GM12878 (cell line): ENCODE results near the gene ZNF618. TPM values are rescaled to one million over a fixed set of nuclear protein-coding genes. Genes with fewer than 3 reads are reported as not detected.

ENCODE experiments used
- ATAC-seq: fragments of 200-7000 bp; cut with Tn5 transposase; 3 replicates; pipeline ENCODE4 v1.9.1; 2020; ENCODE audit warnings: mild to moderate bottlenecking, moderate library complexity
- BruUV-seq: library from RNA; stranded (reverse); fragments of 400-500 nt; replicated peaks from 2 replicates; lab custom pipeline; 2021; lab: Mats Ljungman, UMichigan
- CTCF ChIA-PET: fragments of 300-600 bp; sonication (Branson Sonifier 250); formaldehyde crosslinking; extraction: SDS; loops from one replicate; lab custom pipeline; 2021; ENCODE audit warnings: inconsistent platforms; lab: Yijun Ruan, JAX
- POLR2A ChIA-PET: fragments of 350-600 bp; formaldehyde crosslinking; extraction: SDS; loops from one replicate; lab custom pipeline; 2021; ENCODE audit warnings: inconsistent platforms; lab: Charles Lee
- RAD21 ChIA-PET: fragments of 300-600 bp; sonication (Branson Sonifier 250); formaldehyde crosslinking; loops from one replicate; lab custom pipeline; 2023; ENCODE audit warnings: antibody characterized with exemption; ENCODE audit not compliant: unreplicated experiment; lab: Charles Lee
- SMC1A ChIA-PET: fragments of 300-600 bp; sonication (Branson Sonifier 250); formaldehyde crosslinking; loops from one replicate; lab custom pipeline; 2023; ENCODE audit not compliant: unreplicated experiment, uncharacterized antibody; lab: Charles Lee
- DNase-seq: peaks from one replicate; pipeline ENCODE4 v3.0.0-alpha.2; 2011; ENCODE audit warnings: low read depth, low spot score
- FAIRE-seq: peaks from 3 replicates; lab custom pipeline; 2011; peaks lifted over from hg19 to GRCh38; lab: Jason Lieb, UNC
- H2AFZ ChIP-seq: 2 replicates; pipeline ENCODE4 v1.6.0; 2011; ENCODE audit warnings: low read depth, low read length, control low read depth; ENCODE audit not compliant: control insufficient read depth
- H3K27ac ChIP-seq: 2 replicates; pipeline ENCODE4 v1.5.1; 2011; ENCODE audit warnings: control low read depth; ENCODE audit not compliant: control insufficient read depth, insufficient read depth
- H3K27me3 ChIP-seq, 2 experiments: replicated peaks in 1 of 2; 2 replicates each; pipeline versions ENCODE4 v1.6.0 to v1.6.1; 2011; ENCODE audit warnings: low read length in 1 of 2; ENCODE audit not compliant: control insufficient read depth in 2 of 2, insufficient read depth in 2 of 2
- H3K36me3 ChIP-seq, 2 experiments: 2 replicates each; pipeline ENCODE4 v1.5.1; 2011; ENCODE audit warnings: low read length in 1 of 2; ENCODE audit not compliant: control insufficient read depth in 2 of 2, insufficient read depth in 2 of 2
- H3K4me1 ChIP-seq: 2 replicates; pipeline ENCODE4 v1.6.1; 2011; ENCODE audit warnings: mild to moderate bottlenecking, low read length, moderate library complexity, mixed read lengths; ENCODE audit not compliant: control insufficient read depth, insufficient read depth
- H3K4me2 ChIP-seq: 2 replicates; pipeline ENCODE4 v1.6.0; 2011; ENCODE audit warnings: control low read depth; ENCODE audit not compliant: control insufficient read depth, insufficient read depth
- H3K4me3 ChIP-seq: fragments of 200-600 bp; sonication (generic); 2 replicates; pipeline ENCODE4 v1.5.1; 2016
- H3K79me2 ChIP-seq: 2 replicates; pipeline ENCODE4 v1.6.0; 2011; ENCODE audit warnings: low read length; ENCODE audit not compliant: control insufficient read depth, insufficient read depth
- H3K9ac ChIP-seq: 2 replicates; pipeline ENCODE4 v1.8.0; 2011; ENCODE audit warnings: low read length, control low read depth, mixed read lengths; ENCODE audit not compliant: control insufficient read depth, insufficient read depth
- H3K9me3 ChIP-seq: replicated peaks from 3 replicates; pipeline ENCODE4 v1.5.1; 2011; ENCODE audit warnings: mild to moderate bottlenecking, low read length; ENCODE audit not compliant: control insufficient read depth, insufficient read depth
- H4K20me1 ChIP-seq: 2 replicates; pipeline ENCODE4 v1.6.0; 2011; ENCODE audit not compliant: control insufficient read depth, insufficient read depth
- BHLHE40 ChIP-seq, 2 experiments: fragments of 450-650 bp in 1 of 2; IDR thresholded peaks; 2 replicates each; pipeline ENCODE4 v1.6.1; 2011 to 2017; ENCODE audit warnings: low read depth in 2 of 2, borderline replicate concordance in 1 of 2, improper control_type of control experiment in 1 of 2, low read length in 1 of 2, mild to moderate bottlenecking in 1 of 2
- BMI1 ChIP-seq: fragments of 450-650 bp; IDR thresholded peaks from 2 replicates; pipeline ENCODE4 v1.6.1; 2016; ENCODE audit warnings: mild to moderate bottlenecking, moderate library complexity, borderline replicate concordance
- BRCA1 ChIP-seq: IDR thresholded peaks from 2 replicates; pipeline ENCODE4 v1.6.1; 2011; ENCODE audit warnings: low read depth, low read length, improper control_type of control experiment
- CUX1 ChIP-seq: IDR thresholded peaks from 2 replicates; pipeline ENCODE4 v1.6.1; 2012; ENCODE audit warnings: improper control_type of control experiment, low read depth, low read length; ENCODE audit not compliant: insufficient replicate concordance
- E2F8 ChIP-seq: fragments of 450-650 bp; IDR thresholded peaks from 2 replicates; pipeline ENCODE4 v1.6.1; 2018; ENCODE audit warnings: mild to moderate bottlenecking, low read depth, moderate library complexity; ENCODE audit not compliant: partially characterized antibody
- HDAC2 ChIP-seq: fragments of 200-600 bp; sonication (generic); IDR thresholded peaks from 2 replicates; pipeline ENCODE4 v1.6.1; 2017
- IRF3 ChIP-seq: fragments of 450-650 bp; IDR thresholded peaks from 2 replicates; pipeline ENCODE4 v1.6.1; 2014; ENCODE audit warnings: mild to moderate bottlenecking
- MYC ChIP-seq: IDR thresholded peaks from 2 replicates; pipeline ENCODE4 v1.6.1; 2011; ENCODE audit warnings: mild to moderate bottlenecking, low read length, moderate library complexity, inconsistent platforms; ENCODE audit not compliant: insufficient read depth, insufficient replicate concordance, insufficient read length, severe bottlenecking
- PML ChIP-seq: IDR thresholded peaks from 2 replicates; pipeline ENCODE4 v1.6.1; 2012; ENCODE audit warnings: low read length, inconsistent platforms
- SUPT20H ChIP-seq: IDR thresholded peaks from 2 replicates; pipeline ENCODE4 v1.6.1; 2011; ENCODE audit warnings: low read depth, mild to moderate bottlenecking, low read length, moderate library complexity, borderline replicate concordance; ENCODE audit not compliant: control insufficient read depth
- ZNF384 ChIP-seq: IDR thresholded peaks from 2 replicates; pipeline ENCODE4 v1.6.1; 2012; ENCODE audit warnings: low read depth, mild to moderate bottlenecking, low read length, improper control_type of control experiment, borderline replicate concordance
- WGBS: methylation state at CpG from one replicate; pipeline ENCODE4 v1.1.6; 2016; ENCODE audit warnings: low lambda C conversion rate; ENCODE audit not compliant: insufficient replicate concordance, insufficient coverage; ENCODE audit errors: missing lambda C conversion rate; 5-methylcytosine and 5-hydroxymethylcytosine counted together
- in situ Hi-C: fragments of 300-500 bp; cut with MboI; formaldehyde crosslinking; loops from 9 replicates; pipeline ENCODE4 v1.14.3; 2018; ENCODE audit warnings: mixed read lengths
- intact Hi-C: fragments of 100-400 bp; cut with micrococcal nuclease; formaldehyde crosslinking; loops from one replicate; pipeline ENCODE4 v1.14.2; 2022; ENCODE audit not compliant: unreplicated experiment
- polyA plus RNA-seq, 11 experiments: library from polyadenylated mRNA; depleted of rRNA in 4 of 11; unstranded in 6 of 11; stranded (reverse) in 5 of 11; fragments of >200 nt; fragmentation: Nextera tagmentation in 4 of 11; fragmentation: Illumina TruSeq in 1 of 11; extraction: Ambion mirVana in 4 of 11; extraction: Trizol in 1 of 11; gene quantifications; 1 replicate in 1 of 11; 2 replicates in 10 of 11; pipeline versions ENCODE4 v1.2.1 to v1.2.3, GENCODE V29; 2011 to 2016; ENCODE audit warnings: inconsistent platforms in 2 of 11, missing spikeins in 2 of 11, low read depth in 1 of 11
- total RNA-seq, 4 experiments: library from RNA; depleted of rRNA in 3 of 4; stranded (reverse); fragments of >200 nt in 3 of 4; fragmentation: Illumina TruSeq in 1 of 4; extraction: Trizol in 1 of 4; gene quantifications; 2 replicates each; pipeline versions ENCODE4 v1.2.1 to v1.2.3, GENCODE V29; 2013 to 2021

ZNF618 gene
- total and polyA plus RNA-seq, 10 of the 15 experiments (the other 5 are each of a cell fraction or from before 2014, with no cell fraction given), result 0.01 to 0.24 (median 0.06) TPM; not detected in 2

GRCh38 chr9:113963696-113964494 lies 87.8 kb downstream of the ZNF618 start:
- H3K4me3 ChIP-seq, result no peak overlapping the region
- ChIA-PET SMC1A (no interaction called here), POLR2A (no interaction called here), RAD21 (interaction anchor here (1.4 kb wide), 1 partner anchor 76 kb away, joined by 3 read pairs; no protein-coding TSS in a partner anchor), CTCF (interaction anchor here (0.6 to 2.2 kb wide), 5 partner anchors 17 to 287 kb away, joined by 3 to 18 read pairs (median 3); no protein-coding TSS in a partner anchor)
- ATAC-seq, result no peak
- intact Hi-C loops (loop anchor here (5.0 kb wide), 1 partner anchor 157 kb away; no protein-coding TSS in a partner anchor), in situ Hi-C loops (no loop called here)
- no TSS peak for BruUV-seq
- no peak overlapping the region for H3K9ac ChIP-seq
- H3K27me3 ChIP-seq, result peaks cover 0 to 2% of the 10 kb centered on the region in 2 experiments; a peak in 2 of 4 replicates
- no peak for DNase-seq
- H3K4me1 ChIP-seq, result no peaks in the 10 kb centered on the region
- 42% methylated on average over 17 of the region's 17 CpGs for WGBS
- no peak overlapping the region for H3K4me2 ChIP-seq
- H3K27ac ChIP-seq, result no peak overlapping the region
- FAIRE-seq, result no peak
- H4K20me1 ChIP-seq, result no peaks in the 10 kb centered on the region
- H3K79me2 ChIP-seq, result no peaks in the 10 kb centered on the region
- H3K36me3 ChIP-seq, result no peaks in the 10 kb centered on the region
- no peaks in the 10 kb centered on the region for H3K9me3 ChIP-seq
- H2AFZ ChIP-seq, result no peak overlapping the region
- TF ChIP-seq SUPT20H (no peak), IRF3 (no peak), MYC (no peak), PML (no peak), E2F8 (no peak), BMI1 (no peak), HDAC2 (no peak), CUX1 (no peak), BRCA1 (no peak), ZNF384 (no peak), BHLHE40 (IDR thresholded peaks at IDR 0.05; ENCODE audit: borderline replicate concordance in 1 of 2, low read depth in 2 of 2, low read length in 1 of 2) (no peak)
